Measurements from ENCODE around the gene ARMH4.
"Not testable (repeated sequence)": the region's sequence is repeated elsewhere in the genome, so short reads cannot be mapped to it uniquely, and the experiment has no call there.

ARMH4 gene

DNA sequence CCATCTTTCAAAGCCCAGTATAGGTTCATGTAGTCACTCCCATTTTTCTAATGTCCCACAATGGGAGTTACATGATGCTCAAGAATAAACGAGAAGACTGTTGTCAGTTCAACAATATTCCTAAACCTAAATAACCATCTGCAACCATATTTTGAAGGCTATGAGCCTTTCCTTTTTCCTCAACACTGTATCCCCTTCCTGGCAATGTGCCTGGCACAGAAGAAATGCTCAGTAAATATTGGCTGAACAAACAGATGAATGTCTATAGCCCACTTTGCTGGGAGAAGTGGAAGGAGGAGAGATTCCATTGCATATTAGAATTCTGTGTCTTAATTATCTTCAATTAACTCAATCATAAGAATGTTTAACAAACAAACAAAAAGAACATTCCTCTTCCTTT, 6.1 kb downstream of the ARMH4 start:
- DNase-seq: no peak

DNA sequence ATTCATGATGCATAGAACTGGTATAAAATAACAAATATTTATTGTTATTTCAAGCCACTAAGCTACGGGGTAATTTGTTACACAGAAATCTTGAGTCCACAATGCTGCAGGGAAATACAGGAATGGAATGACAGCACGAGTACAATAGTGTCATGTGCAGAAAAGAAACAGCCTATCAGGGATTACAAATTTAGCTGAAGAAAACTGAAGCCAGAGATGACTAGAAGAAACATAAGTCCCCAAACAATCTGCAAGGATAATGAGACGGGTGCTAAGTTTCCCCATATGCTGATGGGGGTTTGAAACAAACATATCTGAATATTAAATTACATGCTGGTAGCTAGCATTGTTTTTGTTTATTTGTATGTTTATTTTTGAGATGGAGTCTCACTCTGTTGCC, 8.9 kb downstream of the ARMH4 start:
- no peak for DNase-seq

DNA sequence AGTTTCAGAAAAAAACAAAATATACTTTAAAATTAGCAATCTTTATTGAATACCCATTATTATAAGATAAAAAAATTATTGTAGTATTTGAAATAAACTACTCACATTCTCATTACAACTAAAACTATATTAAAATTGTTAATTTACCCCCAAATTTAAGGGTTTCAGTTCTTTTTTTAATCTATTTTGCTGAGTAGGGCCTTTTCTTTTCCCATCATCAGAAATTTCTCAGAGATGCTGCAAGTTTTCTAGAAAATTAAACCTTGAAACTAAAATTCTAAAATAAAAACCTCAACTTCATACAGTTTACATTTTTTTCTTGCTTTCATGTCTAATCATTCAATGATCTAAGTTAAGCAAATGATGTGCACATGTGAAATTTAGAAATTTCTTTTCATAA, 10.1 kb downstream of the ARMH4 start:
- DNase-seq: no peak

DNA sequence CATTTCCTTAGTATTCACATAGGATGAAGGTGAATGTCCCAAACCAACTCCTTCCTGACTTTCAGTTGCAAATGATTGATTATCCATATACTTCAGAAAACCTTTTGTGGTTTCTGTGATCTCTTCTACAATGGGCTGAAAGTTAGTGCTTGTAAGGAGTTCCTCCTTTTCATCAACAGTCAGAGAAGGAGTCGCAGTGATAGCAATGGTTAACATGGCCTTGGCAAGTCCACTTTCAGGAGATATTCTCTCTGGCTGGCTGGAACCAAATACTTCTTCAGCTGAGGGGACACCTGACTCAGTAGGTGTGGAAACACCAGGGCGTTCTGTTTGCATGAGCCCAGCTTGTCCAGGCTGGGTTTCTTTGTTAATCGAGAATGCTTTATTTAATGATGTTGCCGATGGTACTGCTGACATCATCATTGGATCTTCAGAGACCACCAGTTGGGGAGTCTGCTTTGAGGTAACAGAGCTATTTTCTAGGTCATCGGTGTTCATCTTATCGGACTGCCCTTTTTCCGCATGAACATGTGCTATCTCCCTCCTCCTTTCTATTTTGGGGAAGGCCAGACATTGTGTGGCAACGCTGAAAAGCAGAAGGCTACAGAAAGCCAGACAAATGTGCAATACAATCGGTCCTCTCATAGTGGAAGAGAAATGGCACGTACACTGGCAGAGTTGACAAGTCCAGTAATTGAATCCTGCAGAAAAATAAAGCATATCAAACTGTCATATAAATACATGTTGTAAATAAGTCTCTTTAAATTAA, 13.1 kb downstream of the ARMH4 start:
- no peak for DNase-seq

DNA sequence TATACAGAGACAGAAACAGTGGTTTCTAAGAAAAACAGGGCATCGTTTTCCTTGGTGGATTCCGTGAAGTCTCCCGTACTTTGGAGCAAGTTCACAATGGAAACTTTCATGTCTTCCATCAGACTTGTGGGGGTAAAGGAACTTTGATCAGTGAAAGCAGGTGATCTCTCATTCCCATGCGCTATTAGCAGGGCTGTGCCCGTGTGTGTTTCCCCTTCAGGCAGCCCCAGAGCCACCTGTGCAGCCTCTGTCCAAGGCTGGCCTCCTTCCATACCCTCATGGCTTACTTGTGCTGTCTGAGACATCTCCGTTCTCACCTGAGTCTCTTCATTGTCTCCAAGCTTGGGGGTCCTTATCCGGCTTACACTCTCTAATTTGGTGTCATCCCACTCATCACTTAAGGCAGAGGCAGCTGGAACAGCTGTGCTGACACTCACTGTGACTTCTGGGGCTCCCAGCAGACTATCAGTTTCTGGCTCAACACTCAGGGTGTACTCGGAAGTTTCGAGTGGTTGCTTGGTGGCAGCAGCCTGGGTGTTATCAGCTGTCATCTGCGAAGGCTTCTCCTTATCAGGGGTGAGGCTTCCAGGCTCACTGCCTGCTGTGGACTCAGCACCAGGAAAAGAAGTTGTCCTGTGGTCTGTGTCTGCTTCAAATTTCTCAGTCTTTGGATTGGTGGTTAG, 13.8 kb downstream of the ARMH4 start:
- DNase-seq: no peak

DNA sequence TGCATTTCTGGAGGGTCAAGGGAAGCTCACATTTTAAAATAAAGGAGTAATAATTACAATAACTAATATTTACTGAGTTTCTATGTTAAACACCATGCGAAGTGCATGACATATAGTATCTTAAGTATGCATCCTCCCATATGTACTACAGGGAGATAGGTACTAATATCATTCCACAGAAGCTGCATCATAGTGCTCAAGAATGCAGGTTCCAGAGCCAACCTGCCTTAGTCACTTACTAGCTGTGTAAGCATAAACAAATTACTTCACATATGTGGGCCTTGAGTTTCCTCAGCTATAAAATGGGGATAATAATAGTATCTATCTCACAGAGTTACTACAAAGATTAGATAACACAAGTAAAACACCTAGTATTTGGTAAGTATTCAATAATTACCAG, 18.3 kb downstream of the ARMH4 start:
- DNase-seq: no peak

DNA sequence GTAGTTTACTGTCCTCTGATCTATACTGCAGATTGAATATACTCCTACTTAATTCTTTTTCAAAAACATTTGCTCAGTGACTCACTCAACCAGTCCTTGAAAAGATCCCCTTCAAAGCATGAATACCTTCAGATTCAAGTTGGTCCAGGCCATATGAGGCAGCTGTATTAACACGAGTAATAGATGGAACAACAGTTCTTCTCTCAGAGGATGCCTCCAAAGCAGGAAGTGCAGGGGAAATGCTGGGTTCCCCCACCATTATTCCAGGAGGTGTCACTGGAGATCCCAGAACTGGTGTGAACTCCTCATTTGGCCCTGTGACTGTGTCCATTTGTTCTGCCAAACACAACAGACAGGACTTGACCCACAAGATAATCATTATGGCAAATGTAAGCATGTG, 20.6 kb downstream of the ARMH4 start:
- no peak for DNase-seq

DNA sequence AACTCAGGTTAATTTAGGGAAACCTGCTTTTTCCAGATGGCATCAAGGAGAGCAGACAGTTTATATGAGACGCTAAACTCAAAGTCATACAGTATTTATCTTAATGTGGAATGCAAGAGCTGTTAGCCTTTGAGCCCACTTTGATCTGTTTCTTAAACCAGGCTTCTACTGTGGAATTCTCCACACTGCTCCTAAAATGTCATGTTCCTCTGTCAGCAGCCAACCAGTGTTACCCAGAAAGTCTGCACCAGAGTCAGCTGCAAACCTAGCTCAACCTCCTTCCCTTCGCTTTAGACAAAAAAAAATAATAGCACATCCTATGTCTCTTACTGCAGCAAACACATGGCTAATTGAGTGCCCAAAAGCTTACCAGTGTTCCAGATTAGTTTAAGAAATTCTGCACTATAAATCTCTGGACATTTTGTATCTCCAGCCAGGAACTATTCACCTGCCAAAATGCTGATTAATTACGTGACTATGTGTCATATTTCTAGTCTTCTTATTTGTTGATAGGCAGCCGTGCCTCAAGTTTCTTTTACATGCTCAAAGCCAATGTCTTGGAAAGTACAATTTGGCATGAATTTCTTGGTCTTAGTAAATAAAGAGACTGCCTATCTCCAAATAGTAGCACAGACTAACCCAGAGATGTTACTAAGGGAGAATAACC, 21.8 kb downstream of the ARMH4 start:
- DNase-seq: no peak

DNA sequence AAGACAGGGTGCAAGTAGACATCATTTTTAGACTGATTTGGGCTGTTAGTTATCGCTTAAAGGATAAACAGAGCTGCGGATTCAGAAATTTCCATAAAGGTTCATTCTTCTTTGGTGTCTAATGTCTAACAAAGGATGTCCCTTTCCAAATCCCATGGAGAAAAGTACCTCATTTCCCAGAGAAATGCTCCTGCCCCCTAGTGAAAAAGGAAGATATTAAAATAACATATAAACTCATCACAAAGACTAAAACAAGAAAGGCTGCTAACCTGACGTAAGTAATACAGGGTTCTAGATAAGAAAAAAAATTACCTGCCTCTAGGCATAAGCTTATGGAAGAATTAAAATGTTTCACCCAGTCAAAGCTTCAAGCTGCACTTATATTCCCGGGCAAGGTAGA, 22.8 kb downstream of the ARMH4 start:
- DNase-seq: no peak

DNA sequence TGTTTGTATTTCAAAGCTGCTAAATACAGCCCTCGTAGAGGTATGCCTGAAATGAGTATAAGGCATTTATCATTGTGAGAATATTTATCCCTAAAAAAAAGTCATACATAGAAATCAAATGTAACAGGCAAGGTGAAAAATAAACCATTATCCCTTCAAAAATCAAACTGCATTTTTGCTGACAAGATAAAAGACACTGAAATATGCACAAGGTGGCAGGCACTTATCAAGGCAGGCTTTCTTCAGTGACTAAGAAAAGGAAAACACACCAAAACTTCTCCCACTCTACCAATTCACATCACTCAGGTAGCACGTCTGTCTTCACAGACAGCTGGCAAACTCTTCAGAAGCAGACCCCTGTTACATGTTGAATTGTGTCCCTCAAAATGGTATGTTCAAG, 23.6 kb downstream of the ARMH4 start:
- DNase-seq: no peak

DNA sequence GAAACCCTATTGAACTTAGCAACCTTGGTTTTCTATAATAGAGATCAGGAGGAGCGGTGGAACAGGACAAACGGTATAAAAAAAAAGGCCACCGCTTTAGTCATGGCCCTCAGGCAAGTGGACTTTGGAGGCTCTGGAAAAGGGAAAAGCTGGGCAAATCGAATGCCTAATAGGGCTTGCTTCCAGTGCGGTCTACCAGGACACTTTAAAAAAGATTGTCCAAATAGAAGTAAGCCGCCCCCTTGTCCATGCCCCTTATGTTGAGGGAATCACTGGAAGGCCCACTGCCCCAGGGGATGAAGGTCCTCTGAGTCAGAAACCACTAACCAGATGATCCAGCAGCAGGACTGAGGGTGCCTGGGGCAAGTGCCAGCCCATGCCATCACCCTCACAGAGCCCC, 29.5 kb downstream of the ARMH4 start:
- DNase-seq: not testable (repeated sequence)

DNA sequence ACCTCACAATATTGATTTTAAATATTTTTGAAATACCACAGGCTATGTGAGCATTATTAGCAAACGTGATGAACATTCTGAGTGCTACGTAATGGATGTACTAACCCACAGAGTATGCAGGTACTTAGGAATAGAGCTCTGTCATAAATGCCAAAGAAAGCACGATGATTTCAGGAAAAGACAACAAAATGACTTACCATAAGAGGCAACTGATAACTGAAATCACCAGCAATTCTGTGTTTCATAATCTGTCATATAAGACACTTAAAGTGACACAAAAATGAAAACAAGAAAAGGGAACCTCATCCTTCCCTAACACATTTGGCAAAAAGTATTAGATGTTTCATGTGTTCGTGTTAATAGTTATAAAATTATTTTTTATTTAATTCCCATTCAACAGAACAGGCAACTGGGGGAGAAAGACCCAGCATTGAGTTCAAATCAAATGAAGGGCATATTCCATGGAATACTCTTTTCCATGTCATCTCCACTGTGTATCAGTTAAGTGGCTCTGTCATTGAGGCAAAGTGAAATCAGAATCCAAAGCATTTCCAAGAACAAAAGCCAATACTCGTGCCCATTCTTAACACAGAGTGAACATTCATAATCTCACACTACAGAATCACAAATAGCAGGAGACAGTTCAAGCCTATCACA, 30.4 kb downstream of the ARMH4 start:
- DNase-seq: no peak

DNA sequence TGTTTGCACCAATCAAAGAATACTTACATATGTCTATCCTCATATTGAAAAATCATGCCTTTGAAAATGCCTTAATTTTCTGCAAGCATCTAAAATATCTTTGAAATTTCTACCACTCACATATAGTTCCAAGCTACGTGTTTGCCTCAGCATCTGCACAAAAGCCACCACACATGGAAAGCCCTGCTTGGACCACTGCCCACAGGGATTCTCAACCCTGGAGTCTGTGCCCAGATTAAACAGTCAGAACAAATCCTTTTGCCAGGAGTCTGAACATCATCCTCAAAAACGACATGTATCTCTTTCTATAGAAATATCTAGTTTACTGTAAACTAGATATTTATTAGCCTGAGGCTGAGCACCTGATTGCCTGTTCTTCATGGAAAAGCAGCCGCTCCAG, 32.6 kb downstream of the ARMH4 start:
- no peak for DNase-seq

DNA sequence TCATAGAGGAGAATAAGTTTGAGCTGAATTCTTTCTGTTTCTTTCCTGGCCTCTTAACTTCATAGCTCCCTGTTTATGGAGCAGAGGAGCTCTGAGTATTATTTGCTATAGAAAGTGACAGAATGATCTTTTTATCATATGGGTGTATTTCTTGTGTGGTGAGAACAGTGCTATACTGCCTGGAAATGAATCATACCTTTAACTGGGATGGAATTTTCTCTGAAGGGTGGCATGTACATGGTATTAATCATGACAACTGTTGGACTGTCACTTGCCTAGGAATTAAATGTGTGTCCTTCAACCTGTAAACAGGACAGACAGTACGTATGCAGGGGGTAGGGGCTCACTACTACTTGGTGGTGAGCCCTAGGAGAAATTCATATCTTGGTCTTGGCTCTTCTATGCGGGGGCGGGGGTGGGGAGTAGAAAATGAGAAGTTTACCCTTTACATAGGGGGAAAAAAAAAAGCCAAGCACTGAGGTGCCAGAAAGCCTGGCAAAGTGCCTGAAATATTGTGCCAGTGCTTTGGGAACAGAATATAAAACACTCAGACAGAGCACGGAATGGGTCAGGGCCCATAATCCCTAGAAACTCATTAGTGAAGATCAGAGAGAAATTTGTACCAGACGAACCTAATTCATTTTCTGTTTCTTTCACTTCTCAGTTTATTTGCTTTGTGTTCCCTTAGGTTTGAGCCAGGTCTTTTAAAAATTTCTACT, 33.8 kb downstream of the ARMH4 start:
- DNase-seq: no peak

DNA sequence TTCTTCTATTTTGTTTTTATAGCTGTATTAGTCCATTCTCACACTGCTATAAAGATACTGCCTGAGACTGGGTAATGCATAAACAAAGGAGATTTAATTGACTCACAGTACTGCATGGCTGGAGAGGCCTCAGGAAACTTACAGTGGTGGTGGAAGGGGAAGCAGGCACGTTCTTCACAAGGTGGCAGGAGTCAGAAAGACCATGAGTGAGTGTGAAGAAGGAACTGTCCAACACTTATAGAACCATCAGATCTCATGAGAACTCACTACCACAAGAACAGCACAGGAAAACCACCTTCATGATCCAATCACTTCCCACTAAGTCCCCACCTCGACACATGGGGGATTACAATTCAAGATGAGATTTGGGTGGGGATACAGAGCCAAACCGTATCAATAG, 42.3 kb downstream of the ARMH4 start:
- DNase-seq: no peak

DNA sequence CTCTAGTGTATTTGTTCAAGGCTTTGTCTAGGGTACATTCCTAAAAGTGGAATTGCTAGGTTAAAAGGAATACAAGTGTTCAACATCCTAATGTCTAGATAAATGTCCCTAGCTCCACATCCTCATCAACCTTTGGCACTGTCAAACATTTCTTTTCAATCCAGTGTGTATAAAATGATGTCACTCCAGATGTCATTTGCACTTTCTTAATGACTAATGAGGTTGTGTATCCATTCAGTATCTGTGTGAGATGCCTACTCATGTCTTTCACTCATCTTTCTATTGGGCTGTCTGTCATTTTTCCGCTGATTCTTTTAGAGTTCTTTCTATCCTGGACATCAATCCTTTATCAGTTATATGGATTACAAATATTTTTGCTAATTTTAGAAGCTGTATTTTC, 43.3 kb downstream of the ARMH4 start:
- no peak for DNase-seq

DNA sequence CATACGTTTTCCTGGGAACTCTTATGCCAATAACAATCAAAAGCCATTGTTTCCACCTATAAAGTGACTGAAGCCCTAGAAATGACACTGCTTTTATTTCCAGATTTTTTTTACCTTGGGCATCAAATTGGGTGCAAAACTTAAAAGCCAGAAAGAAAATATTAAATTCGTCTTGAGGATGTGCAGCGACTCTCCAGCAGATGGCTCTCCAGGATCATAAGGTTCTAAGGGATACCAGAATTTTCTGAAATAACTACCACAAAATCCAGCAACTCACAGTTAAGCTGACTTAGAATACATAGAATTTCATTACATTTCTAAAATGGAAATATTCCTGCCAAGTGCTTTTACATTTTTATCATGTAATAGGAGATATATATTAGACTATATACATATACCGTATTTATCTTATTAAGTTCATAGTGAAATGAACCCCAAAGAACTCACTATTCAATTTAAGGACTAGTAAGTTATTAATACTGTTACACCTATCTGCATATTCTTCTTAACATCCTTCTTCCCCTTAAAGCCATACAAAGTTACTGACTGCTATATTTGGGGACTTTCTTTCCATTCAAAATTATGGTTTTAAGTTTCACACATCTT, 44.0 kb downstream of the ARMH4 start:
- peak; percentile 15 for DNase-seq

DNA sequence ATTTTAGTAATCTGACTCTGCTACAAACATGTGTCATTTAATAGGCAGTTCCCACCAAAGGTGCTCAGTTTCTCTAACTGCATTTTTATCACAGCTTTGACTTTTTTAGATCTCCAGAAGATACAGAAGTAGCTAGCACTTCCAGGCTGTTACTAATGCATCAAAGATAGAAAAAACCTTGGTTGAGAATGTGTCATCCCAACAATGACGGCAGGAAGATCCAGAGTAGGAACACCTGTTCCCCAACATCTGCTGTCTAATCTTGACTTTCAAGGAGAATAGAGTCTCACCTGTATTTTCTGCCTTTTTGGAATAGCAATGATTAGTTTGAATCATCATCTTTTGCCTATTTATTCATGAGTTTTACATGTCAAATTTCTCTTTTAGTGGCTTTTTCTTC, 45.0 kb downstream of the ARMH4 start:
- no peak for DNase-seq

DNA sequence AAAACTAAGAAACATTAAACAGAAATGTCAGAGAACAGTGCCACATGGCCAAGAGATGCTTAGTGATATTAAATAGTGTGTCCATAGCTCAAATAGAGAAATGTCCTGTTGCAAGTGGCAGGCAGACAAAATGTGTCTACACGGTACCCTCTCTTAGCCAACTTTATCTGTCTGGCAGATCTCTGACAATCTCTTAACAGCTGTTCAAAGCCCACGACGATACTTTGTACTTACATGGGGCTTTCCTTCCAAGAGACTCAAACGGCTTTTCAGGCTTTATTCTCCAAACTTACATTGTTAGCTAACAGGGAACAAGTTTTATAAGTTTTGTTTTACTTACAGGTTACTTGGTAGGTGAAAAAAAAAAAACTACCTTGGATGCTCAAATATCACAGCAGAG, 45.6 kb downstream of the ARMH4 start:
- DNase-seq: no peak

DNA sequence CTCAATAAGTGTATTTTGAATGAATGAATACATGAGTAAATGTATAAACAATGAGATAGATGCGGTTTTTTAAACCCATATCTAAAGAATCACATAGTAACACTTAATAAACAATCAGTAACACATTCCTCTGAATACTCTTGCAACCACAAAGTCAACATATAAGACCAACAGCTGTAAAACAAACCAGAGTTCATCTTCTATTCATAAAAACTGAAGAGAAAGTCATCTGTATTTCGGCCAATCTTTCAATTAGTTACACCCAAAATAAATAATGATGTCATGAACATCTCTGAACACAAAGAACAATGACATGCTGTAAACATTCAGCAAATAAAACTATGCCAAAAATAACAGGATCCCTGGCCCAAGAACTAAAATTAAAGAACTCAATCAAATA, 47.2 kb downstream of the ARMH4 start:
- DNase-seq: no peak

DNA sequence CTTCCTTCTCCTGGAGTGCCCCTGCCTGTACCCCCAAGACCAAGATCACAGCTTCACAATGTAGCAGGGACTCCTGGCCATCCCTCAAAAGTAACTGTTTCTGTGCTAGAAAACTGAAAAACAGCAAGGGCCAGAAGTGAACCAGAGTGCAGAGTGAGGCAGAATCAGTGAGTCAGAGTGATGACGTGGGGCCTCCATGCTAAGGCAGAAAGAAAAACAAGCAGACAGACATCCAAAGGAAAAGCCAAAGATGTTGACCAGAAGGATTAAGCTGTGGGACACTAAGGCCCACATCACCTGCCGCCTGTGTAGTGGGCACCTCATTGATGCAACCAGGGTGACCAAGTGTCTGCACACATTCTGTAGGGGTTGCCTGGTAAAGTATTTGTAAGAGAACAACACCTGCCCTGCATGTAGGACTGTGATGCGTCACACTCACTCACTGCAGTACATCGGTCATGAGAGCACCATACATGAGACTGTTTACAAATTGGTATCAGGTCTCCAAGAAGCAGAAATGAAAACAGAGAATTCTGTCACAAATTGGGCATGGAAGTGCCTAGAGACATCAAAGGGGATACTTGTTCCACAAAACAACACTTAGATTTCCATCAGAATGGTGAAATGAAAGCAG, 51.2 kb downstream of the ARMH4 start:
- no peak for DNase-seq

DNA sequence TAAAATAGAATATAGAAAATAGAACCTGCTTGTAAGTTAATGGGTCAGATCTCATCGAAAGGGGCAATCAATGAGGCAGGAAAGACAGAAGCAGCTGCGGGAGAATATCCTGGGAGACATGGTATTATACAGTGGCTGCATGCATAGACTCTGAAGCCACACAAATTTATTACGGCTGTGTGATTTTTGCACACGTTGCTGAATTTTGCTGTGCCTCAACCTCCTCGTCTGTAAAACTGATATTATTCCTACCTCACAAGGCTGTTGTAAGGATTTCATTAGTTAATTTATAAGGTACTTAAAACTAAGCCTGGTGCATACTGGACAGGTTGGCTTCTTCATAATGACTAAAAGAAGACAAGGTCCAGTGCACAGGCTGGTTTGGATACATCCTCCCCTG, 52.3 kb downstream of the ARMH4 start:
- no peak for DNase-seq
